HG03064 (cell line): Measurements from ENCODE around the gene CHAT.

ENCODE experiments used
- ATAC-seq: cut with Tn5 transposase; IDR thresholded peaks from one replicate; pipeline ENCODE4 v1.9.1; 2021; ENCODE audit warnings: low read depth; ENCODE audit not compliant: unreplicated experiment

Gene CHAT

DNA sequence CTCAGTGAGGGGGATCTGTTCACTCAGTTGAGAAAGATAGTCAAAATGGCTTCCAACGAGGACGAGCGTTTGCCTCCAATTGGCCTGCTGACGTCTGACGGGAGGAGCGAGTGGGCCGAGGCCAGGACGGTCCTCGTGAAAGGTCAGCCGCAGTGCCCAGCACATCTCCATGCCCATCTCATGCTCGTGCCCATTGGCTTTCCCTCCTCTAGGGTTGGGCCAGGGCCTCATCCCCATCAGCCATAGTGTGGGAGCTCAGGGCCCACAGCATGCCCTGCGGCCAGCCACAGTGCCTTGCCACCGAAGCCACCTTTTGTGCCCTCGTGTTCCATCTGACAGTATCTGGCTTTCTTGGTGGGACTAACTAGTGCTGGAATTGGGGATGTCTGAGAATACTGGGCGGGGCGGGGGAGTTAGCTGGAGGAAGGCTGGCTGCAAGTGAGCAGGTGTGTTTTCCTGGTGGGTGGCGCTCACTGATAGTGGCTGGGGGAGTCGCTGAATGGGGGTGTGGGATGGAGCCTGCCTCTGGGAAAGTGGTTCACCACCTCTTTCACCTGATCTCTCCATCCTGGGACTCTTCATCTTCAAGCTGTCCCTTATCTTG is 13.9 kb downstream of the CHAT start:
- no peak for ATAC-seq

DNA sequence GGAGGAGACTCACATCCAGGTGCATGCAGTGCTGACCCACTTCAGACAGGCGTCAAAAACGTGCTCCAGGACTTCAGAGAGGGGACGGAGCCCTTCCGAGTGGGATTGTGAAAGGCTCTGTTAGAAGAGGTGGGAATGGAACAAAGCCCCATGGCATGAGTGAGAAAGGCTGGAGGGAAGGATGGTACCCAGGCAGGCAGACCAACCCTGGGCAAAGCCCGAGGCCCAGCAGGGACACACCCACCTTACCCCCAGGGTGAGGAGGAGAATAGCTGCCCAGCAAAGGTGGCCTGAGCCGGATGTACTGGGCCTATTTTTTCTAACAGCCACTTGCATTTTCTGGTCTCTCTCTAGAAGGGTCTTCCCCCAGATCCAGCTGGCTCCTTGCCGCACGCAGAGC is 14.8 kb downstream of the CHAT start:
- ATAC-seq, result no peak

DNA sequence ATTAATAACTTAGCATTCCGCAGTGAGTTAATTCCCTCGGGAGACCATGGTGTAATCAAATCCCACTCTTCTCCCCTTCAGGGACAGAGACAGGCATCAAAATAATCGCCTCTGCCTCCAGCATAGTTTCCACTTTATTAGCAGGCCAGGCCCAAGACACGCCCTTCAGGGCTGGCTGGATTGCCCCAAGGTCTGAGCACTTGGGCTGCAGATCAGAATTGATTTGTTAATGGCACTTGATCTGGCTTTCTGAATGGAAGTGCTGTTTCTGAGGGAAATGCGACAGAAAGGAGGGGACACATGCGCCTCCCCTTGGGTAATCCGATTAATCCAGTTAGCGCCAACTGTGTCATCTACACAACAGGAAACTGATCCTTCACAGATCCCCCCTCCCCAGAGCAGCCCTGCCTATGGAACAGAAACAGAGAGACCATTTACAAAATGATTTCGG is 15.6 kb downstream of the CHAT start:
- no peak for ATAC-seq

DNA sequence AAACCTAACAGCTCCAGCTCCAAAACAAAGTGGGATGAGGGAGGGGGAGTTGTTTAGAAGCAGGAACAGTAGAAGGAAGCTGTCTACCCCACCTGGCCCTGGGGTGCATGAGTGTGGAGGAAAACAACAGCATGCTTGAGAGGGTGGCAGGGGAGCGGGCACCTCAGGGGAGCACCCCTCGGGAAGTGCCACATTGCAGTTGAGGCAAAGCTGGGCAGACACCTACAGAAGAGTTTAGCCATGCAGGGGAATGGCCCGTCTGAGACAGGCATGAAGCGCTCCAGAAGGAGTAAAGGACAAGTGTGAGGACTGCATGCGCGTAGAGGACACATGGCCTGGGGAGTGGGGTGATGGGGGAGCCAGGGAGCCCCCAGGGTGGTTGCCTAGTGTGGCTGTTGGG is 18.1 kb downstream of the CHAT start:
- ATAC-seq, result no peak

DNA sequence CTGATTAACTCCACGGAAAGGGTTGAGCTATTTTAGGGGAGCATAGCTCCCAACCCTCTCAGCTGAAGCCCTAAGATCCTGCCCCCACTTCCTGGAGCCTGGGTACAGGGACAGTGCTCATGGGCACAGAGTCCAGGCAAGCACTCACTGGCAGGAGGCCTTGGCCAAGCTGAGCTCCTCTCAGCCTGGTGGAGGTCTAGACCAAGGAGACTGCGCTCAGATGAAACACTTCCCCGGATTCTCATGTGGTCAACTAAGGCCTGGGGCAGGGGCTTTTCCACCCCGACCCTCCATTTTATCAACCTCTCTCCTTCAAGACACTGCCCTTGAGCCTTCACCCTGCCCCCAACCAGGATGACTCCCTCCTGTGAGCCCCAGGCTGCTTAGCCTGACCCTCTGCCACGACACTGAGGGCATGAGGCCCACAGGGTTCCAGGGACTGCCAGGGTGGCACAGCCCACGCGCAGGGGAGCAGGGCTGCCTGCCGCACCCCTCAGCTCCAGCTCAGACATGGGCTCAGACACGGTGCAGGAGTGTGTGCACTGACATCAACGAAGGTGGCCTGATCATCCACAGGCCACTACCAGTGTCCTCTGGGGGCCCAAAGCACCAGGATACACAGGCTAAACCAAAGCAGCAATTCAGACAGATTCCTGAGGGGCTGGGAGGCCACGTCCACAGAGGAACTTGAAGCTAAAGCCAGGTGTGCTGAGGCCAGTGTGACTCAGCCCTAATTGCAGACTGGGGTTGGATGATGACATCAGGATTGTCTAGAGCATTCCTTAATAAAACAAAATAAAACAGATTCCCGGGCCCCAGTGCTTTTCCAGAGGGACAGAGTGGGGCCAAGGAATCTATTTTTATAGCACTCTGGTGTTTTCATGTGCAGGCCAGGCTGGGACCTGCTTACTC is 18.8 kb downstream of the CHAT start:
- ATAC-seq, result no peak

DNA sequence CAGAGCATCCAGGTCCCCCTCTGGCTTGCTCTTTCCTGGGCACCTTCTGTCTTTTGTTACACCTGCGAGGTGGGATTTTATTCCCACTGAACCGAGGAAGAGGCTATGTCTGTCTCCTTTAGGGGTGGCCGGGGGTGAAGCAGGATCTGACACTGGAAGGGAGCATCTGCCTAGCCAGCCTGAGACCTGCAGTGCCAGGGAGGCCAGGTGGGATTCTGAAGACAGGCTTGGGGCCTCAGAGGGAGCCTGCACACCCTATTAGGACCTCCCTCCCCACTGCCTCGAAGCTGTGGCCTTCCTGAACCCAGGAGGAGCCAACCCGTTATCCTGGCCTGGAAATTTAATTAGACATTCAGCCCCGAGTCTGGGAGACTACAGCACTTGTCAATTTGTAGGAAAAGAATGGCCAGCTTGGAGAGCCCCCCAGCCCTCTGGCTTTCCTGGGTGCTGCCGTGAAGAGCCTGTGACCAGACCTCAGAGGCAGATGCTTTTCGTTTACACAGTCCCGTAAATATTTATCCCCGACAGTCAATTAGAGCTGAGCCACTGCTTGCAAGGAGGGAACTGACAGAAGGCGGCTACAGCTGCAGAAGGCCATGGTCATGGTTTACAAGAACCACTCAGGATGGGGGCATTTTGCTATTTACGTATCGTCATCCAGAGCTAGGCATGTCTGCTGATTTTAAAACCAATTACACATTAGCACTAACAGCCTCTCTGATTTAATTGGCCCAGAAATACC is 19.7 kb downstream of the CHAT start:
- ATAC-seq, result no peak

DNA sequence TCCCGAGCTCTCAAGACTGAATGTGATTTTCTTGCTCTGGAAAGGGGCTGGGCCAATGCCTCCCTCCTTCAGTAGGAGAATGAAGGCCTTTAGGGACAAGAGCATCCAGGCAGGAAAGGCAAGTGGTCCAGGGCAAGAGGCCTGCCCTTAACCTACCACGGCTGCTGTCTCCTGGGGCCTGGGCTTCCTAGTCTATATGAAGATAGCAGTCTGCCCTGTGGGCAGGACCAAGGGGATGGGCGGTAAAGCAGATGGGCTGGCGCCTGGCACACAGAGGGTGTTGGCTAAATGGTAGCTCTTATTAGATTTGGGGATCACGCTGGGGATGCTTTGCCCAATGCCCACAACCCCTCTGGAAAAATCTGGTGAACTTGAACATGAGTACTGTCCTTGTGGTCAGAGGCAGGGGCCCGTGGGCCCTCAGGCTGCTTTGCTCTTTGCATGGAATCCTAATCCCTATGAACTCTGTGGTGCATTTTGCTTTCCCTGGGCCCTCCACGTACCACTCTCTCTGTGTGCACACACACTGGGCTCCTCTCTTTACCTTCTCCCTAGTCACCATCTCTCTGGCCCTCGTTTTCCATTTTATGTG is 20.3 kb downstream of the CHAT start:
- ATAC-seq, result no peak

DNA sequence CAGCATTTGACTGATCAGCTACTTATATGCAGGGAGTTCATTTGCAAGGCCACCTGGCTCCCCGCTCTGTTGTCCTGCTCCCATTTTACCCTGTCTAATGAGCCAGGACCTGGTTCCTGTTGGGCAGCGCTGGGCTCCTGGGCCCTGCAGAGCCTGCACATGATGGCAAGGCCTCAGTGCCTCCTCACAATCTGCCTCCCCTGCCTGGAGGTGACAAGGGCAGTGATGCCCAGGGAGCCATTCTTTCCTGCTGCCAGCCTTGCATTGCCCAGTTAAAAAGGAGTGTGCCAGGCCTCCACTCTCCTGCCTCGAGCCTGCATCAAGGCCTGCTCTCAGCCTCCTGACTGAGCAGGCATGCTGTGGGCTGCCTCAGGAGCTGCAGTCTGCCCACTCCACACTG is 28.5 kb downstream of the CHAT start:
- no peak for ATAC-seq

DNA sequence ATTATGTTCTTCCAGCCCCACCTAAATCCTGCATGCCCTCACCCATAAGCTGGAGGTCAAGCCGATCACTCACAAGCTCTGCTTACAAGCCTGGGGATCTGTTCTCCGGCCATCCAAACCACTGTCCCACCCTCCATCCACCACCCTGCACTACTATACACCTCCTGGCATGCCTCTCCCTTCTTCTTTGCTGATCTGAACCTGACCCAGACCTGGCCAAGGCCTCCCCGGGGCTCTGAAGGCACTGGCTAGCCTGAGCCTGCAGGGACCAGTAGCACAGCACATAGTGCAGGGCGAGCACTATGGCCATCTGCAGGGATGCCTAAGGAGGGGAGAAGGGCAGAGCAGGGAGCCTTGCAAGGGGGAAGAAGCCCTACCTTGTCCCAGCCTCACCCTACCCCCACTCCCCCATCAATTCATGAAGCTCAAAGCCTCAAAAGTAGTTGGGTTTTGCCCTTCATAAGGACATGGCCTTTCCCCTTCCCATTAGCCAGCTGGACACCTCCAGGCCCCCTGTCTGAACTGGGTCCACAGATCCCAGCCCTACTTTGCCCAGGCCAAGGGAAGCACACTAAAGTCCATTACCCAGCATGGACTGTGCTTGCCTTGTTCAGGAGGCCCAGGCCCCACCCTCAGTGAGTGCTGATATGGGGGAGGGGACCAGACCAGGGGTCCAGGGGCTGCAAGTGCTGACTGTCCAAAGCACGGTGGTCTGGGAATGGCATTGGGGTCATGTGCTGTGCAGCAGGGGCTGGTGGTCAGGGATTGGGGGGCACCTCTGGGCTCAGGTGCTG is 29.6 kb downstream of the CHAT start:
- no peak for ATAC-seq

DNA sequence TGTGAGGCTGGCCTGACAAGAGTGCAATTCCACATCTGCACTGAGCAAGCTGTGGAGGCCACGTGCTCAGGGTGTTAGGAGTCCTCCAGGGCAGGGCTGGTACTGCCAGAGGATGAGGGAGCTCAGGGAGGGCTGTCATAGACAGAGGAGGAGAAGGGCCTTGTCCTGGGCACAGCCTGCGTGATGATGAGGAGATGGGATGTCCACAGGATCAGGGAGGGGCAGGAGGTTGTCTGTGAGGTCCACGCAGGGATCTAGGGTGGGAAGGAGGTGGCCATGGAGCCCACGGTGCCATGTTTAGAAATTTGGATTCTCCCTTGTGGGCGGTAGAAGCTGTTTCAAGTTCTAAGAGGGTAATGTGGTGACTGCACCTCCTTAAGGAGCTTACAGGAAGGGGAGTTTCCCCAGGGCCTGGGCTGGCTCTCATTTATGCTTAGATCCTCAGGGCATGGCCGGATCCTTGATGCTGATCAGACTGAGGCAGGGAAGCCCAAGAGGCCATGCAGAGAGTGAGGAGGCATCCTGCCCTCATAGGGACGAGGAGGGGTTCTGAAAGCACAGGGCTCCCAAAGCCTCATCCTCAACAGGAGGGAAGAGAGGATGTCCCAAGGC is 30.3 kb downstream of the CHAT start:
- no peak for ATAC-seq

DNA sequence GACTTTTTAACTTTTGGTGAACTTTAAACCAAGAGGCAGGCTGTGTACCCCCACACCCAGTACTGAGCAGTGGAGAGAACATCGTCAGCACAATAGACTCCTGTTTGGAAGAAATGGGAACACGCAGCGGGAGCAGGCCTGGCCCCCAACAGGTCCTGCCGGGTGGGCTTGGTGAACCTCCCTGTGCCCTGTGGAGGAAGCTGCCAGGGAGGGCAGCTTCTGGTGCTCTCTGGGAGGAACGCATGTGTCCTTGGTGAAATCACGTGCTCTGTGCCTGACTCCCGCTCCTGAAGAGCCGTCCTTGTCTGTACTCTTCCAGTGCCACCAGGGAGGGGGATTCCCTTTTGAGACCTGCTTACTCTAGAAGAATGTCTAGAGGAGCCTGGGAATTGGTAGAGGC is 31.6 kb downstream of the CHAT start:
- no peak for ATAC-seq

DNA sequence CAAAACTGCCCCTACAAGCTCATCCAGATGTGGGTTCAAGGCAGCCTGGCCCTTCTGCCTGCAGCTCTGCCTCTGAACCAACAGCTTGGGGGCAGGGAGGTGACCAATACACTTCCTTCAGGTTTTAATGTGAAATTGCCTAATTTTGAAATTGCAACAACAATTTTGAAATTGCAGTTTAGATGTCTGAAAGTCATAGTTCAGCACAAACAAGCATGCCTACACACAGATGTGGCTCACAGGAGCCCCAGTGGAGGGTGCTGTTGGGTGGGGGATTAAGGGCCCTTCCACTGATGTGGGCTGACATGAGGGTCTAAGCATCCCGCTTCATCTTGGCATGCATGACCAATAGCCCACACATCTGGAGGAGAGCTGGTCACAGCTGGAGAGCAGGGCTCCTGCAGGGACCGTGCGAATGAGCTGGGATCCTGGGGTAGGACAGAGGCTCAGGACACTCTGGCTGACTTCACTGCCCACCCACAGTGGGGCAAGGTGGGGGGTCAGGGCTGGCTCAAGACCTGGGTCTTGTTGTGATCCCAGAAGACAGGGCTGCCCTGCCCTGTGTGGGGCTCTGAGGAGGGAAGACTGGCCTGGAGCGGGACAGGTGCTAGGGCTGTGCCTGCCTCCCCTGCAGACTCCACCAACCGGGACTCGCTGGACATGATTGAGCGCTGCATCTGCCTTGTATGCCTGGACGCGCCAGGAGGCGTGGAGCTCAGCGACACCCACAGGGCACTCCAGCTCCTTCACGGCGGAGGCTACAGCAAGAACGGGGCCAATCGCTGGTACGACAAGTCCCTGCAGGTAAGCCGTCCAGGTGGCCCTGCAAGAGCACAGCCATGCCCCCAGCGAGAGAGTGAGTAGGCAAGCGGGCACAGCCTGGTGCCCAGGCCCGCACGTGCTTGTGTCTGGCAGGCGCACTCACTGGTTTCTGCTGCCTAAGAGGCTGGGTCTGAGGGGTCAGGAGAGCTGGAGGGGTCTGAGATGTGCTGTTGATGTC is 32.3 kb downstream of the CHAT start:
- no peak for ATAC-seq

DNA sequence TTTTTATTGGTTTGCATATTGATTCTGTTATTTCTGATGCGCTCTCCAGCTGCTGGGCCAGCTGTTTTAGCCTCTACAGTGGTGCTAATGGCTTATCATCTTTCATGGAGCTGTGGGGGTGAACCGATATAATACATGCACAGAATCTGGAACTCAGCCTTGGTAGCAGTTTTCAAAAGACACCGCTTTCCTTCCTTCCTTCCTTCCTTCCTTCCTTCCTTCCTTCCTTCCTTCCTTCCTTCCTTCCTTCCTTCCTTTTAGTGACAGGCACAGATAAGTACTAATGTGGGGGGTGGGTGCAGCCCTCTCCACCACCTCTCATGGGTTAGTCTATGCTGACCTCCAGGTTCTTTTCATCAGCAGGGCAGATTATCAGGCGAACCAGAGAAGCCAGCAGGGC is 33.7 kb downstream of the CHAT start:
- no peak for ATAC-seq

DNA sequence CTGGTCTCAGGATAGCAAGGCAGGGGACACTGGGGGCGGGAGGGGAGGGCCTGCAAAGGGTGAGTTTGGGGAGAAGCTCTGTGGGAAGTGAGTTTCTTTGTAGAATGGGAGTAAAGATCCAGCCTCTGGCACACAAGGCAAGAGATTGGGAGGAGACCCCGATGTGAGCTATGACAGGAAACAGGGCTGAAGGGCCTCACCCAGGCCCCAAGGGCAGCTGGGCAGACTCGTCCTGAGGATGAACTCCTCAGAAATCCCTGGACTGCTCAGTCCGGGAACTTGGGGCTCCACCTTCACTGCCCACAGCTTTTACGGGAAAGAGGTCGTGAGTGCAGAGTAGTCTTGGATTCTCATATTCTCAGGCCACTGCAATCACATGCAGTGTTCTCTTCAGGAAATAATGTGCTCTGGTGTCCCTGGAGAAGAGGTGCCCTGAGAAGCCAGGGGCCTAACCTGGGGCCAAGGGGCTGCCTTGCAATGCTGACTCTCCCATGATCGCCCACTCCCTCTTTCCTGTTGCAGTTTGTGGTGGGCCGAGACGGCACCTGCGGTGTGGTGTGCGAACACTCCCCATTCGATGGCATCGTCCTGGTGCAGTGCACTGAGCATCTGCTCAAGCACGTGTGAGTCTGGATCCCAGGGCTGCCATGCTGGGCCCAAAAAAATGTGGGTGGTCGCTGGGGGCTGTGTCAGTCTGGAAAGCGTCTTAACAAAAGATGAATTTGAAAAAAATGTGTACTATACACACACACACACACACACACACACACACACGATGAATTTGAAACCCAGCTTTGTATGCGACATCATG is 34.4 kb downstream of the CHAT start:
- ATAC-seq, result no peak

DNA sequence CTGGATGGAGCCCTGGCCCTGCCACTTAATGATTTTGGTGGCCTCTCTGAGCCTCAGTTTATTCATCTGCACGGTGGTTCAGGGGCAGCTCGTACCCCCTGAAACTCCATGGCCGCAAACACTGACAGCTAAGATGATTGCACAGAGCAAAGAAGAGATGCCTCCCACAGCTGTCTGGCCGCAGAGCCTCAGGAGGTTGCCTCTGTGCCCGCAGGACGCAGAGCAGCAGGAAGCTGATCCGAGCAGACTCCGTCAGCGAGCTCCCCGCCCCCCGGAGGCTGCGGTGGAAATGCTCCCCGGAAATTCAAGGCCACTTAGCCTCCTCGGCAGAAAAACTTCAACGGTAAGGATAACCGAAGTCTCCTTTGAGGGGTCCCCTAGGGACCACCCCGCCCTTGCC is 35.5 kb downstream of the CHAT start:
- no peak for ATAC-seq

DNA sequence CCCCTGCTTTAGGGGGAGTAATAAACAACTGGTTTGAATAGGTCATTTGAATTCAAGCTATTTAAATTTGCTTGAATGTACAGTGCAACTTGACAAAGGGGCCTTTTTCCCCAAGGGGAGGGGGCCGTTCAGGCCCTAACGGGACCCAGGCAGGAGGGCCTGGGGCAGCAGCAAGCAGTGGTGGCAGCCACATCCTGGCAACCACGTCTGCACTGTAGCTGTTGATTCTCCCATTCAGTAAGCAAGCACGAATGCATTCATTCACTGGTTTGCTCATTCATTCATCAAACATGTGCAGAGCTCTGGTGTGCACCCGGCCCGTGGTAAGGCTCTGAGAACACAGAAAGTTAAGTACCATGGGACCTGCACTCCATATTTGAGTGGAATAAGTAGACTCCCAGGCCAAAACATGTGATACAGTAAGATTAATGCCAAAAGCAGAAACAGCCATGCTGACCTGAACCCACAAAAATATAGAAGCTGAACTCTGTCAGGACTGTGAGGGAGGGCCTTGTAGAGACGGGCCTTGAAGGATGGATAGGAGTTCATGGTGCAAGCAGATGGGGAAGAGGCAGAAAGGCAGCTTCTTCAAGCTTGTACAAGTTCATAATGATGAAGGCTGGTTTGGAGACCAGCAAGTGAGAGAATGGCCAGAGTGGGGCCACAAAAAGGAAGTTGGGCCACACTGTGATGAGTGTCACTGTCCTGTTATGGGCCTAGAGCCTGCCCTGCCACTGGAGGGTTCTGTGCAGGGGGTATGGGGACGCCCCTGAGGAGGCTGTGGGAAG is 36.3 kb downstream of the CHAT start:
- no peak for ATAC-seq

DNA sequence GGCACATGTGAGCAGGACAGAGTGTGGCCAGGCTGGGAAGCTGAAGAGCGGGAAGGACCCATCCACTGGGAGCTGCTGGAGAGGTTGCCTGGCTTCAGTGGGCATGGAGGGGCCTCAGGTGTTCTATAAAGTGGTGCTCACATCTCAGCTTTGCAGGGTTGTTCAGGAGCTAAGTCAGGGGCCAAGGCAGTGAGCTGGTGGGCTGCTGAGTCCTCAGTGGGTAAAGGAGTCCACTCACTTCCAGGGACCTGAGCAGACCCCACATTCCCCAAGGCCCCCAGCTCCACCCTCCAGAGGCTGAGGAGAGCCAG is 36.8 kb downstream of the CHAT start:
- ATAC-seq, result no peak
